ENCODE results near the gene OSBPL6.

DNA sequence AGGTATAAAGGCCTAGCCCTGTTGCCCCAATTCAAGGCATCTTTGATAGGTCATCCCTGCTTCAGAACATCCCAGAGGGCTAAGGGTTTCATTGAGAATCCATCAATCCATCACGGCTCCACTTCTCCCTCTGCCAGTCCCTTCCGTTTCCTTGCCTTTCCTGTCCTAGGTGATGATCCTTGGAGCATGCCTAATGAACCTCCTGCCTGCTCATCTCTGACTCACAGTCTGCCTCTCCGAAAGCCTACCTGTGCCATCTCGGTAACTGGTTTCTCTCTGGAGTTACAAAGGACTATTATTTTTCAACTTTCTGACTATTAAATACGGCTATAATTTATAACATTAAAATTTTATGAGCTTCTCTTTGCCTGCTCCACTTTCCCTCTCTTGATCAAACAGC lies 36.7 kb upstream of the OSBPL6 start:
- TF ChIP-seq CTCF (IDR thresholded peaks at IDR 0.05 in 8 of 11, conservative IDR thresholded peaks at IDR 0.05 in 3 of 11) = no peak
- no peak for TF ChIP-seq POLR2AphosphoS5 (IDR thresholded peaks at IDR 0.05)
- TF ChIP-seq POLR2A (IDR thresholded peaks at IDR 0.05) = no peak
